Stimulated activated CD4-positive, alpha-beta T cell treated with anti-CD3 and anti-CD28 coated beads, Interleukin-4, amount 100 ng/mL, for 4 hours (primary cell): Measurements from ENCODE around the gene SMIM24.

ENCODE experiments used
- DNase-seq, 2 experiments: peaks; one replicate each; pipeline ENCODE4 v3.0.0-alpha.2; 2020

SMIM24 gene

DNA sequence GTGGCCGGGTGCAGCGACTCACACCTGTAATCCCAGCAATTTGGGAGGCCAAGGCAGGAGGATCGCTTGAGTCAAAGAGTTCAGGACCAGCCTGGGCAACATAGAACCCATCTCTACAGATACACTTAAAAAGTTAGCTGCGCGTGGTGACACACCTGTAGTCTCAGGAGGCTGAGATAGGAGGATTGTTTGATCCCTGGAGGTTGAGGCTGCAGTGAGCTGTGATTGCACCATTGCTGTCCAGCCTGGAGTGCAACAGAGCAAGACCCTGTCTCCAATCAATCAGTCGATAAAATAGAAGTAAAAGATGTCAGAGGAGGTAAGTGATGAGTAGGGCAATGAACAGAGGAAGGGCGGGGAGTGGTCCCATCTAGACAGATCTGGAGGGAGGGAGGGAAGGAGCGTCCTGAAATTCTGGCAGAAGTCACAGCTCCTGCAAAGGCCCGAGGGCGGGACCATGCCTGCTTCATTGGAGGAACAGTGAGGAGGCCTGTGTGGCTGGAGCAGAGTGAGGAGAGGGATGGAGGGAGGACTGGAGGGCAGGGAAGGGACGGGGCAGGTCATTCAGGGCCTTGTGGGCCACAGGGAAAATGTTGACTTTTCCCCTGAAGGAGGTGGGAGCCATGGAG is 9.7 kb downstream of the SMIM24 start:
- no peak for DNase-seq

DNA sequence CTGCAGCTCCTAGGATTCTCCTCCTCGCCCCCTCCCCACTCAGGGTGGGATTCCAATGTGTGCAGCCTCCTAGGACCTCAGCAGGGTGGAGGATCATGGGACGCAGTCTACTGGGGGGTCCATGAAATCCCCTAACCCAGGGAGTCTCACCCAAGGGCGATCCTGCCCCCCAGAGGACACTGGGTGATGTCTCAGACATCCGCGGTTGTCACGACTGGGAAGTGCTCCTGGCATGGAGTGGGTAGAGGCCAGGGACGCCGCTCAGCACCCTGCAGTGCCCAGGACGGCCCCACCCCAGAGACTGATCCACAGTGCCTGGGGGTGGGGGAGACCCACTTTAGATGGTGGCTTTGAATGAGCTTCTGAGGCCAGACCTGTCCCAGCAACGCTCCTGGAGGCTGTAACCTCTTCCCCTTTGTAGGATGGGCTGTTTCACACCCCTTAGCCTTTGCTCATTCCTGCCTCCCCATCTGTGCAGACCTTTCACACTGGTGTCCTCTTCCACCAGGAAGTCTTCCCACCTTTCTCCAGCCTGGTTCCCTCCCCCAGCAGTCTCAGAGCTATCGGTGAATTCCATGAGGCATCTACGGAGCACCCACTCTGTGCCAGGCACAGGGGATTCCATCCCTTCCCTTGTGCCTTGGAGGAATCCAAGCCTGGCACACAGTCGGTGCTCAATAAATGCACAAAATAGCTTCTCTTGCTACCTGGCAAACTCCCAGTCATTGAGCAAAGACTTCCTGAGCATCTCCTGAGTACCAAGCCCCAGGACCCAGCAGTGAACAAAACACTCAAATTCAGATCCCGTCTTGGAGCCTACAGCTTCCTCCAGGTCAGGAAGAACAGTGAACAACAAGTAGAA is 10.5 kb downstream of the SMIM24 start:
- DNase-seq: no peak

DNA sequence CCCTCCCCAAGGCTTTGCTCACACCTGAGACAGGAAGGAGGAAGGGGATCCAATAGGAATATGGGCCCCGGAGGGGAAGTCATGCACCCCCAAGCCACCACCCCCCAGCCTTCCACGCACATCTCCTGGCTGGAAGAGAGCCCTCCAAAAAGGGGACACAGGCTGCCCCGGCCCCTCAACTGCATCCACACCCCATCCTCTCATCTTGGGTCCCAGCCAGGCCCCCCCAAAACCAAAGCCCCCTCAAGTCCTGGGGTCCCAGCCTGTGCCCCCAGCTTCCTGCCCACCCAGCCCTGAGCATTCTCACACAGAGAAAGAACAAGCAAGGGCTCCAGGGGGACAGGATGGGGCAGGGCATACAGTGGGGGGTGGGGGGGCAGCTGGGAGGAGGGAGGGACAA is 12.1 kb downstream of the SMIM24 start:
- DNase-seq: no peak

DNA sequence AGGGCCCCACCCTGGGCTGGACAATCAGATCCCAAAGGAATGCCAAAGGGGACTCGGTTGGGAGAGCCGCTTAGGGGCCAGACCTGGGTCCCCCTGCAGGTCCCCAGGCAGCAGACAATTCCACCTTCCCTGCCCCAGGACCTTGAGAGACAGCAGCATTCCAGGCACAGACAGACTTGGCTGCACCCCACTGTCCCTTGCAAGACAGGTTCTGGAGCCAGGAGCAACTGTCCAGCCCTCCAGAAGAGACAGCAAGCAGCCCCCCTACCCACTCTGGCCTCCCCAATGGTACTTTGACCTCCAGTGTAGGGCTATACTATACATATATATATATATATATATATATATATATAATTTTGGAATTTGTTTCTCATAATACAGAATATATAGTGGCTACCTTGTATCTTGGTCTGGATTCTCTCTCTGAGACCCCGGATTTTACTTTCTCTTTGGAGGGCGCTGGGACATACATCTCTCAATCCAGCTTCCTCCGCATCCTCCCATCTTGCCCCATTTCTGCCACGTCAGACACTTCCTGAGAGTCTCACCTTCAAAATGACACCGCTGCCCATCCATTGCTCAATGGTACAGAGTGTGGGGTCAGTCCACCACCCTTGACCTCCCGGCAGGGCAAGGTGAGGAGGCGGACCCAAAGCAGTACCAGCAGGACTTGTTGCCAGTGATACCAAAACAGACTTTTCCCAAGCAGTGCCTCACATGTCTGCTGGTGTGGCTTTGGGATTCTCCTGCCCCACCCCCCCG is 12.7 kb downstream of the SMIM24 start:
- no peak for DNase-seq

DNA sequence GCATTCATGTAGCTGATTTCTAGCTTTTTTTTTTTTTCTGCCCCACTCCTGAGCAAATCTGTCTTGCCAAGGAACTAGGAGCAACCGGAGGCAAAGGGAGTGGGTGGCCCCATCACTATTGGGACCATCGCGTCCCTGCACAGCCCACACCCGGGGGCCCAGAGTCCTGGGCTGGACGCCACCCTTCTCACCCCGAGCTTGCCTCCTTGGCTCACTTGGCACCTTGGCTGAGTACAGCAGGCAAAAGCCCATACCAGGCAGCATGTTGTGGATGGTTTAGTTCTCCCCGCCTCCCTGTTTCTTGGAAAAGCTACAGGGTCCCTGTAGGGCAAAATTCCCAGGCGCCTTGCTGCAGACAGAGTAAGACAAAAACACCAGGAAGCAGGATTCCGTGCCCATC is 13.7 kb downstream of the SMIM24 start:
- DNase-seq: no peak

DNA sequence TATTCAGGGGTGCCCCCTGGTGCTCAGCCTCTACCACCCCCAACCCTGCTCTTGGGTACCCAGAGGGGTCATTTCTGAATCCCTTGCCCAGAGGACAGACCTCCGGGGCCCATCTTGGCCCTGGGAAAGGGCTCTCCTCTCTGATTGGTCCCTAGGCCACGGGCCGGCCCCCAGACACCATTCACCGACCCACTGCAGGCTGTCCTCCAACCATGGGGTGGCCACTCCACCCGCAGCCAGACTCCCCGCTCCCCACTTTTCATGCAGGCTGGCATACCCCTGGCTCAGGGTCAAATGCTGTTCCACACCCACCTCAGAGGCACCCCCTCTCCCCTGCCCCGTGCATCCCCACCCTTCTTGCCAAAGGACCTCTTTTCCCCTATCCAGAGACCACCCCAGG is 14.8 kb downstream of the SMIM24 start:
- no peak for DNase-seq

DNA sequence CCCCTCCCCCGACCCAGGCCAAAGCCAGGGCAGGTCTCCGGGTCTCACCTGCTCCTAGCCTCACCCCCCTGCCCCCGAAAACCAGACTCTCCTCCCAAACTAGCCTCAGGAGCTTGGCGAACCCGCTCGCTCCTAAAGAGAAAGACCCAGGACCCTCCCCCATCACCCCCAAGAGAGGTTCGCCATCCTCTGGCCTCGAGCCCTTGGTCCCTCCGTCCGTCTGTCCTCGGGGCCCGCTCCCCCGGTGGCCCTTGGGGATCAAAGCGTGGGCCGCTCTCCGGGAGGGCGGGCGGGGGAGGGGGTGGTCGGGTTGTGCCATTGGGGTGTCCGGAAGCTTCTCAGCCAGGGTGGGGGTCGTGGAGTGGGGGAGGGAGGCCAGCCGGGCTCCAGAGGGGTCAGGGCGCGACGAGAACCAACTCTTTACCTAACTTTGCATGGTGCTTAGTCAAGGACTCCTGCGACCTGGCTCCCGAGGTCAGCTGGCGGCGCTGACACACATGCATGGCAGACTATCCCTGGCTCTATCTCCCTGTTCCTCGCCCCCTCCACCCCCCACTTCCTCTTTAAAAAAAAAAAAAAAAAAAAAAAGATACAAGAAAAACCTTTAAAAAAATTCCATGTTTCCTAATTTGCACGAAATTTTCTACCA is 15.6 kb downstream of the SMIM24 start:
- DNase-seq: no peak

DNA sequence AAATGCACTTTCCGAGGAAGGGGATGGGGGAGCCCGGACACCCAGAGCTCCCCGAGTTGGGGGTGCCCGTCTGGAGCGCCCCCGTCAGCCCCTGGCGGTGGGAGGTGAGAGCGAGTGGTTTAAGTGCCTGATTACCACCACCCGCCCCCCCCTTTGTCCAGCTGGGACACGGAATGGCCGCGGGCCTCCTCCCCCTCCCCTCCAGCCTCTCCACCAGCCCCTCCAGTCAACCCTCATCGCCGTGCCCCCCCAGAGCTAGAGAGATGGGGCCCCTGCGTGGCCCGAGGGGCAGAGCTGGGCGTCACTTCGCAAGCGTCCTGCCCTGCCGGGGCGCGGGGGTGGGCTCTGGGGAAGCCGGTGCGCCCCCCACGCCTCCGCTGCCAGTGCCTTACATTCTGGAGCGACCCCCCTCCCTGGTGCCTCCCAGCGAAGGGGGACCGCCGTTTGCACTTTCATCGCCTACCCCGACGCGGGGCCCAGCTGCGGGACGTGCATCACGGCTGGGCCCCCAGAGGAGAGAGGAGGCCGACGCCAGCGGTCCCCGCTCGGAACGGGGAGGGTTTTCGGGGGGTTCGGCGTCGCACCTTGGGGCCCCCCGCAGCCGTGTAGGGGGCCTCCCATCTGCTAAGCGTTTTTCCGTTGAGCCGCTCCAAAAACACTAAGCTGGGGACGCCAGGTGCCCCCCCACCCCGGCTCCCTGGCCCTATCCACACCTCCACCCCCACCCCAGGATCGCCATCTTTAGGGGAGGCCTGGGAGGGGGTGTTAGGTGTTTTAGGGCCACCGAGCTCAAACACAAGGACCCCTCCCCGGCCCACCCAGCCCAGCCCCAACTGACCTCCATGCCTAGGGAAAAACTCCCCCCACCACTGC is 16.4 kb downstream of the SMIM24 start:
- no peak for DNase-seq

DNA sequence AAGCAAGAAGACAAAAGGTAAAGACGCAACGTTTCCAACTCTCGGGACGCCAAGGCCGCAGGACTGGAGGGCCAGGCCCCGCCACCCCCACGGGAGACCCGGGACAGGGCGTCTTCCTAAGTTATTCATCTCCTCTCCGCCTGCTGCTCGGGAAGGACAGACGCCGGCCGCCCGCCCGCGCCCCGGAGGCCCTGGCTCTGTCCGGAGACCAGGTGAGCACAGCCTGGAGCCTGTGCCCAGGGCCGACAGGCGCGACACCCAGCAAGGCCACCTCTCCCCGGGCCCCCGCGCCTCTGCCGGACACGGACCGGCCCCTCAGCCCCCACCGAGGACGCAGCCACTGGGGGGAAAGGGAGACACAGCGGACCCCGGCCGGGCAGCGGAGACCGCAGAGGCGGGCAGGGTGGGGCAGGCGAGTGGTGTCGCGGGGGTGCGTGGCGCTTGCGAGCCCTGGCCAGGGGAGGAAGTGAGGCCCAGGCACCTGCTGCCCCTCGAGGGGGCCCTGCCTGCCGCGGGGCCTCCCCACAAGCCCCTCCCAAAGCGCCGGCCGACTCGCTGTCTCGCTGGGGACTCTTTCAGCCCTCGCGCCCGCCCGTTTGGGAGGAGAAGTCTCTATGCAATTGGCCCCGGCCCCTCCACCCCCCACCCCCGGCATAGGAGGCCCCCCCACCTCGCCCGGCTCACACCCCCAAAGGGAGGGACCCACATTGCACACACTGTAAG is 17.2 kb downstream of the SMIM24 start:
- no peak for DNase-seq

DNA sequence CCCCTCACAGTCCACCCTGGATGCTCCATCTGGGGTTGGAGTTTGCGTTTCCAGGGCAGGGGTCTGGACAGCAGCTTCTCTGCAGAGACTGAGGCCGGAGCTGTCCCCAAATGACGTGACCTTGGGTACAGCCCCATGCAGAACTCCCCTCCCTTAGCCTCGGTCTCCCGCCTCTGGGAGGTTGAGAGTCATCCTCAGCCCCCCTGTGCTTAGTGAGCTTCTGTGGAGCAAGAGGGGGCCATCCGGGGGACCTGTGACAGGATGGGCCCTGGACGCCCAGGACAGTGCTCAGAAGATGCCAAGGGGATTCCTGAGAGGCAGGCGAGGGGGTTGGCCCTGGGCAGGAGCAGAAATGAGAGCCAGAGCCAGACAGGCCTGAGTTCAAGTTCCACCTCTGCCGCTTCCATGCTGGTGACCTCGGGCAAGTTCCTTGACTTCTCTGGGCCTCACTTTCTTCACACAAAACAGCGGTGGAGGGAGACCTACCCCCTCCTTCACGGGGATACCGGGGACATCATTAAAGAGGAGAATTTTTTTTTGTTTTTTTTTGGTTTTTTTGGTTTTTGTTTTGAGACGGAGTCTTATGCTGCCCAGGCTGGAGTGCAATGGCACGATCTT is 20.3 kb downstream of the SMIM24 start:
- no peak for DNase-seq

DNA sequence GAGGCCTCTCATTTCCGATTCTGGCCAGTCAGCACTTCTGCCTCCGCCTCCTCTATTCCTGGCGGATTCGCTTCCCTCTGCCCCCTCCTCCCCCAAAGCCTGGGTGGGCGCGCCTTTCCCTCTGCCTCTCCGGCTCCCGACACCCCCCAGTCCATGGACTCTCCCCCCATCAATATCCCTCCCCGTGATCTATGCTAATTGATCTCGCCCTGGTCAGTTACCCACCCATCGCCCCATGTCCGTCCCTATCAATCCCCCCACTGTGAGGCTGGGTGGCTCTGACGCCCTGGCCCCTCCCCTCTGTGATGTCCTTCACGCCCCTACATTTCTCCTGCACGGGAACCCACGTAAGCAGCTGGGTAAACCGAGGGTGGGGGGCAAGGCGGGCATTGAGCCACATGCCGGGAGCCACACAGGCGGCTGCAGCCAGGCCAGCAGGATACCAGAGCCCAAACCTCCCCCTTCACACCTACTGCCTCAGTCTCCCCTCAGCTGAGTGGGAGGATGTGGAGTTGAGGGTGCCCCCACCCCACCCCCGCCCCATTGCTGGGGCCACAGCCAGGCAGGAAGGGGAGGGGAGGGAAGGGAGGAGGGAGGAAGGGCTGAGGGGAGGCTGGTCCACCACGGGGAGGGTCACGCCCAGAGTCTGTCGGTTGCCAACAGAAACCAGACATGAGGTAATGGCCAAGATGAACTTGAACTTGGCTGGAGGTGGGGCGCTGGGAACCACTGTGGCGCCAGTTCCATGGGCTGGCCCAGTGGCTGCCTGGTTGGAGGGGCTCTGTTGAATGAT is 21.0 kb downstream of the SMIM24 start:
- no peak for DNase-seq

DNA sequence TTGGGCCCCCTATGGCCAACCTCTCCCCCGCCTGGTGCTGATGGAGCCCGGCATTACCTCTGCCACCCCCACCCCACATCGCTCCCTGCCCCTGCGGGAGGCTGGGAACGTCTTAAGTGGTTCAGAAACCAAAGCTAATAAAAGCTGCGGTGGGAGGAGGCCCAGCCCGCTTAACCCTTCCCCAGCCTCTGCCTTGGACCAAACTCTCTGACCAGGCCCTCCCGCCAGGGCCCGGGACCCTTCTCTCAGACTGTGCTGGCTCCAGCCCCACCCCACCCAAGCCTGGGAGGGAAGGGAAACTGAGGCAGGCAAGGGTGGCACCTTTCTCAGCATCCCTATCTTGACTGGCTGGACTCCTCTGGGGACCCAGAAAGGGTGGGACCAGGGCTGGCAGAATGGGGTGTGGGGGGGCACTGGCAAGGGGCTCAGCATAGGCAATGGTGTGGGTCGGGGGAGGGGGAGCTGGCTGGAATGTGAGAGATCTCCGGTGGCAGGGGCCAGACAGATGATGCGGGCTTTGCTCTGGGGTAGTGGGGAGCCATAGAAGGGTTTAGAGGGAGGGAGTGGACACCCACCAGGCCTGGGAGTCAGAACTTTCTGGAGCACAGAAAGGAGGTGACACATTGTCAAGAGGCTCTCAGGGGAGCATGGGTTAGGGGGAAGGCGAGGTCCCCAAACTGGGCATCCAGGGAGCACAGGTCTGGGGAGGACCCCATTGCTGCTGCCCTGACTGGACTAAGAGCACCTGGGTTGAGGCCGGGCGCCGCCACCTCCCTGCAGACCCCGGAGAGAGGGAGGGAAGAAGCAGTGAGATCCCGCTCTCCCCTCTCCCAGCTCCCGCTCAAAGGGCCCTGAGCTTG is 21.9 kb downstream of the SMIM24 start:
- DNase-seq: no peak

DNA sequence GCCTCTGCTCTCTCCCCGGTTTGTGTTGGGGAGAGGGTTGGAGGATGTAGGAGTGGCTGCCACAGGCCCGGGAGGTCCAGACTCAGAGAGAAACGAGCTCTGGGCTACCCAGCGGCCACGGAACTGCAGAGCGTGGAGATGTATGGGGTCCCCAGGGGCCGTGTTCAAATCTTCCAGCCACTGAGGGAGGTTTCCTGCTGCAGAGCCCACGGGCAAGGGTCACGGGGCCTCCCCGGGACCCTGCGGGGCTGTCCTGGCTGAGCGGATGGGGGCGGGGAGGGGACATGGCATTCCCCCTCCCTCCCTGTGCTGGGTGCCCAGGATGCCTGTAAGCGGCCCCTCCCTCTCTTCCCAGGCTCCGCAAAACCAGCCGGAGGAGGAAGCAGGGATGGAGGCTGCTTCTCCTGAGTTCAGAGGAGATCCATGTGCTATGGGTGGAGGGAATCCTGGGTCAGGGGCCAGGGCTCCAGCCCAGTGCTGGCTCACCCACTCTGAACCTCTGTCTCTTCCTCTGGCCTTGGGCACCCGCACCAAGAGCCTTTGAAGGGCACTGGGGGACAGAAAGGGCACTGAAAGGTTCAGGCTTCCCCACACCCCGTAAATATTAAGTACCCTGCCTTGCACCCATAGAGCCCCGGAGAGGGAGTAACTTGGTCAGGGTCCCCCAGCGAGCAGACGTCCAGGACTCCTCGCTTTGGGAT is 22.6 kb downstream of the SMIM24 start:
- no peak for DNase-seq

DNA sequence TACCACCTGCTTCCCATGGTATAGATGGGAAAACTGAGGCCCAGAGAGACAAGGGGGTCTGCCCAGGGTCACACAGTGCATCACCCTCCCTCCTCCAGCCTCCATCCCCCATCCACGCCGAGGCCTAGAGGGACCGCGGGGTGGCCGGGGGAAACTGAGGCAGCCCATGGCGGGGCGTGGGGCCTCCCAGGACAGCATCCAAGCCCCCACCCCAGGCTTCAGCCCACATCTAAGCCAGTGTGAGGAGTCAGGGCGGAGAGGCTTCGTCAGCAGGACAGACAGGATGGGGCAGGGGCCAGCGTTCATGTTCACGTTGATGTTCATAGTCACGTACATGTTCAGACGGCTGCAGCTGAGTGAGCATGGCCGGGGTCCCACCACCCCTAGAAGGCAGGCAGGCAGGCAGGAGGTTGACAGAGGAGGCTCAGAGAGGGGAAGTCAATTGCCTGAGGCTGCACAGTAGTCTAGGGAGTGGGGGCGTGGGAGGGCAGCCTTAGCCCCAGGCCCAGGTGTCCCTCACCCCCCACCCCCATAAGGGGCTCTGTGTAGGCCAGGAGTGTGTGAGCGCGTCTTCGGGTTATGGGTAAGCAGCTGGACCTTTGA is 23.3 kb downstream of the SMIM24 start:
- no peak for DNase-seq

DNA sequence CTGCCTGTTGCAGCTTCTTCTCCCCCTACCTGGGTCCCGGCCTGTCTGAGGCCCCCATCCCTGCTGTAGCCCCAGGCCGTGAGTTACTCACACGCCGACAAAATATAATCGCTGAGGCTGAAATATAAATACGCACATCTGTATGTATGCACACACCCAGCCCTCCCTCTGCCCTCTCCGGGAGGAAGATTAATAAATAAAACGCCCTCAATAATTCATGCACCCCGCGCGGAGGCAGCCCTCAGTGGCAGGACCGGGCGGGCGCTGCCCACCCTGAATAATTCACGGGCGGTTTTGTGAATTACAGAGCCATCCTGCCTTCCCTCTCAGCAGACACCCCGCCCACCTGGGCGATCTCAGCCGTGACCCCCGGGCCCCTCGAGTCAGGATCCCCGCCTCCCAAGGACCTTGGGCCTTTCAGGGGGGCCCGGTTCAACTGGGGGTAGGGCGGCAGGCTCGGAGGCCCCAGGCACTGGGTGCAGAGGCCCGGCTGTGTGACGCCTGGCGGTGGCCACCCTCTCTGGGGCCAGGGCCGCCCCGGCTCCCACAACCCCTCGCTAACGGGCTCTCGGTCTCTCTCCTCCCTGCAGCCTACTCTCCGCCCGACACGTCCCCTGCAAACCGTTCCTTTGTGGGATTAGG is 24.2 kb downstream of the SMIM24 start:
- DNase-seq: no peak

DNA sequence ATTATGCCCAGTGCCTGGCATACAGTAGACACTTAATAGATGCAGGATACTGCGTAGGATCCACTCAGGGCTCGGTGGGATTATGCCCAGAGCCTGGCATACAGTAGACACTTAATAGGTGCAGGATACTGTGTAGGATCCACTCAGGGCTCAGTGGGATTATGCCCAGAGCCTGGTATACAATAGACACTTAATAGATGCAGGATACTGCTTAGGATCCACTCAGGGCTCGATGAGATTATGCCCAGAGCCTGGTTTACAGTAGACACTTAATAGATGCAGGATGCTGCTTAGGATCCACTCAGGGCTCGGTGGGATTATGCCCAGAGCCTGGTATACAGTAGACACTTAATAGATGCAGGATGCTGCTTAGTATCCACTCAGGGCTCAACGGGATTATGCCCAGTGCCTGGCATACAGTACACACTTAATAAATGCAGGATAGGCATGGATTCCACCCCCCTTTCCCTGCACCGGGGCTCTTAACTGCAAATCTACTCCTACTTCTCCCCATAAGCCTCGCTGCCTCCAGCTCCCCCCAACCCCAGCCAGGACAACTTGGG is 24.9 kb downstream of the SMIM24 start:
- no peak for DNase-seq

DNA sequence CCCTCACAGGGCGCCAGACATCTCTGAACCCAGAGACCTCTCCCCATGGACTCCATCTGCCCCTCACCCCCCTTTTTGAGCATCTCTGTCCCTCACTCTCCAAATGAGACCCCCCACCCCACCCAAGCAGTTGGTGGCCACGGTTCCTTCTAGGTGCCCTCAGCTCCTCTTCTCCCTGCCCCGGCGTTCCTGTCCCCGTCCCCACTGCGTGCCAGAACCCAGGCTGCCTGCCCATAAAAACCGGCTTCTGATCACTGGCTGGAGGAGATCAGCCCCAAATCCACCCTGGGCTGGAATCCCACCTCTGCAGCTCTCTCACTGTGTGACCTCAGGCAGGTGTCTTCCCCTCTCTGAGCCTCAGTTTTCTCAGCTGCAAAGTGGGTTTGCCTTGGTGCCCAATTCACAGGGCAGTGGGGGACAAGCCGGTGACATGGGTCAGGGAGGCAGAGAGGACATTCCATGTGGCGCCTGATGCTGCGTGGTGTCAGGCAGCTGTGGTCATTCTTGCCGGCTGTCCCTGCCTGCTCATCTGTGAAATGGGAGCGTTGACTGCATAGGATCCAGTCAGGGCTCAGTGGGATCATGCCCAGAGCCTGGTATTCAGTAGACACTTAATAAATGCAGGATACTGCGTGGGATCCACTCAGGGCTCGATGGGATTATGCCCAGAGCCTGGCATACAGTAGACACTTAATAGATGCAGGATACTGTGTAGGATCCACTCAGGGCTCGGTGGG is 25.5 kb downstream of the SMIM24 start:
- no peak for DNase-seq
